Stimulated activated CD8-positive, alpha-beta memory T cell treated with anti-CD3 and anti-CD28 coated beads, Interleukin-15, amount 100 ng/mL, for 1 hour (primary cell): Measurements from ENCODE around the gene TNFRSF14.
A peak's percentile ranks its signal among the peaks of the same experiment; 100 is the strongest.
"Not testable (repeated sequence)": the region's sequence is repeated elsewhere in the genome, so short reads cannot be mapped to it uniquely, and the experiment has no call there.

Experiments used
- DNase-seq: peaks from one replicate; pipeline ENCODE4 v3.0.0-alpha.2; 2020; ENCODE audit warnings: low read depth

The TNFRSF14 gene

DNA sequence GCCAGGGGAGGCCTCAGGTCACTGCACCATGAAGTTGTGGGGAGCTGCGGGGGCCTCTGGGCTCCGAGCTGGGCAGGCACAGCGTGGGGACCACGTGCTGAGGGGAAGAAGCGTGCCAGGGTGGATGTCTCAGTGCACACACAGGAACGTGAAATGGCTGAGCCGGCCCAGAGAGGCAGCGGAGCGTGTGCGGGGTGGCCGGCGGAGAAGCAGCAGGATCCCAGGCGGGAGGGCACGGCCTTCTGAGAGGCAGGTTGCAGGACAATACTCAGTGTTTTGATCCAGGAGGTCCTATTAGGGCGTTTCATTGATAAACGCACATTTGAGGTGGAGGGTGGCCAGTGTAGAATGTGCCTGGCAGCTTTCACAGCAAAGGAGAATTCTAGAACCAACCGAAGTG is 12.9 kb downstream of the TNFRSF14 start:
- no peak for DNase-seq

GRCh38 chr1:2569703-2570102 is 13.5 kb downstream of the TNFRSF14 start:
- DNase-seq: not testable (repeated sequence)

- no peak for DNase-seq
These were observed 14.2 kb downstream of the TNFRSF14 start for GRCh38 chr1:2570332-2570731.

DNA sequence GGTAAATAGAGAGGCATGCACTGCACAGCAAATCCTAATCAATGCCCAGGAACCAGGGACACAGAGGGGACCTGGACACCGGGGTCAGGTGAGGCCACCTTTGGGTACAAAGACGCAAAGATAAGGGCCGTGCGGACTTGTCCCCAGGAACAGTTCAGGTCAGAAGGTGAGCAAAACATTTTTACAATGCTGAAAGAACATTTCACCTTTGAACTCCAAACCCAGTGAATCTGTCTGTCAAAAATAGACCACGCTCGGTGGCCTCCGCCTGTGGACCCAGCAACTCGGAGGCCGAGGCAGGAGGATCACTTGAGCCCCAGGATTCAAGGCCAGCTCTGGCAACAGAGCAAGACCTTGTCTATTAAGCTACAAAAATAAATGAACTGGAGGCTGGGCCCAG is 15.2 kb downstream of the TNFRSF14 start:
- no peak for DNase-seq

GRCh38 chr1:2573250-2573920 is 17.2 kb downstream of the TNFRSF14 start:
- DNase-seq: no peak

DNA sequence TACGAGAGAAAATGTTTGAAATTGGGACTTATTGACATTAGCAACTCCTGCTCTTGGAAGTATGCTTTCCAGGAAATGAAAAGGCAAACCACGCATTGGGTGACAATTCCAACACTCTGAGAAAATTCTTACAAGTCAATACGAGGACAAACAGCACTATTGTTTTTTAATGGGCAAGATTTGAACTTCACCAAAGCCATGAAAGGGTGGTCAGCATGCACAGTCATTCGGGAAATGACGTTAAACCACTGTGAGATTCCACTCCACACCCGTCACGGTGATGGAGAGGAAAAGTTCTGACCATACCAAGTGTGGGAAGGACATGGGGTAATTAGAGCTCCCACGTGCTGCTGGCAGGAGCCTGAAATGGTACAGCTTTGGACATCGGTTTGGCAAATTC is 18.2 kb downstream of the TNFRSF14 start:
- no peak for DNase-seq

- DNase-seq: no peak
These were observed 19.9 kb downstream of the TNFRSF14 start for GRCh38 chr1:2575801-2576663.

DNA sequence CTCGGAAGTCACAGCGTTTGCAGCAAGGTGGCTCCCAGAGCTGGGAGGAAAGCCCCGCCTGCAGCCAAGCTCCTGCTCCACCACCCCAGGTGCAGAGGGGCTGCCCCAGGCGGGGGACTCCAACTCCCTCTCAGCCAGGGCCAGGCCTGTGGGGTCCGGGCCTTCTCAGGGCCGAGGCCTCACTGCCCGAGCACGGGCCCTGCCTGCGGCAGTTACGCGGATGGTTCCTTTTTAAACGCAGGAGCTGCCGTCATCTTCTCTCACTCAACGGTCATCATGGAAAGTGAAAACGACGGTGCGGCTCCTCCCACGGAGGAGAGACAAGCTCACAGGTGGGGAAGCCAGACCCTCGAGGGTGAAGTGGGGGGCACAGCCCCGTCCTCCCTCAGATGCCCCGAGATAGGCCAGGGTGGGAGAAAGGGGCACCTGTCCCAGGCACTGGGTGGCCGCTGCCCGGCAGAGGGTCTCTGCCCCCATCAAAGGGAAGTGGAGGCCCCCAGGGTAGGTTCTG is 21.4 kb downstream of the TNFRSF14 start:
- DNase-seq: not testable (repeated sequence)

GRCh38 chr1:2578758-2579118 is 22.6 kb downstream of the TNFRSF14 start:
- DNase-seq: no peak

DNA sequence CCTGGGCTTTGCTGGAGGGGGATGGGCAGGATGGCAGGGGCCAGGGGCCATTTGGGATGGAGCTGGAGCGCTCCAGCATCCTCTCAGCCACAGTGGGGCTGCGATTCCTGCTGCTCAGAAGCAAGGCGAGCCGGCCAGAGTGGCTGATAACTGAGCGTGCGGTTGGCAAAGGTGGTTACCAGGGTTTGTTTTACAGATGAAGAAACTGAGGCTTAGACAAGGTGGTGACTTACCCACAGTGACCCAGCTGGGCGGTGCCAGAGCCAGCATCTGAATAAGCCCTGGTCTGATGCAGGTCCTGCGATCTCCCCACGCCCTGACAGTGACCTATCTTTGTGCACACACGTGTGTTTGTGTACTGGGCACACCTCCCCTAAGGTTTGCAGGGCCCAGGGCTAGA is 24.5 kb downstream of the TNFRSF14 start:
- DNase-seq: no peak

GRCh38 chr1:2582391-2582790 is 26.2 kb downstream of the TNFRSF14 start:
- no peak for DNase-seq

GRCh38 chr1:2583331-2583791 is 27.2 kb downstream of the TNFRSF14 start:
- DNase-seq: no peak

- no peak for DNase-seq
These were observed 27.7 kb downstream of the TNFRSF14 start for GRCh38 chr1:2583871-2584351.

GRCh38 chr1:2584686-2585317 is 28.6 kb downstream of the TNFRSF14 start:
- no peak for DNase-seq

DNA sequence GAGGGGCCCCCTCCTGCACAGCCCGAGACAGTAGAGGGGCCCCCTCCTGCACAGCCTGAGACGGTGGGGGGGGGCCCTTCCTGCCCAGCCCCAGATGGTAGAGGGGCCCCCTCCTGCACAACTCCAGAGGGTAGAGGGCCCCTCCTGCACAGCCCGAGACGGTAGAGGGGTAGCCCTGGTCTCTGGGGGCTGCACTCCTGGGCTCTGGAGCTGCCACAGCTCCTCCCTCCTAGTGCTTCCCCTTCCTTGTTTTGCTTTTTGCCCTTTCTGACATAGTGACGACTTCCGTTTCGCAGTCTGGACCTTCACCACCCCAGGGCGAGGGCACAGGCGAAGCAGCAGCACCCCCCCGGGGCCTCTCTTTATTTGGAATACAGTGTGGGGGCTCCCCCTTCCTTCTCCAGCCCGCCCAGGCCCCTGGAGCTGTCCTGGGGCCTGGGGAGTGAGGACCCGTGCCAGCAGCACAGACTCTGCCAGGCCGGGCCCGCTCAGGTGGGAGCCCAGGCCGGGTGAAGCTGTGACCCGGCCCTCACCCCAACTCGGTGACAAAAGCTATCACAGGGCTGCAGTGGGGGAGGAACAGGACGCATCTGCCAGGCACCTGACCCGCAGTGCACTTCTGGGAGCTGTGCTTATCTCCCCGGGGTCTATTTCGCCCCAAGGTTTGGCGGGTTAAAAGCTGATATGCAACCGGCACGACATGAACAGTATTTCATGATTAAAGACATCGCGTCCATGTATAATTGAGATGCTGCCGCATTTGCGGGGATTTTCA is 29.3 kb downstream of the TNFRSF14 start:
- DNase-seq: peak; percentile 35

DNA sequence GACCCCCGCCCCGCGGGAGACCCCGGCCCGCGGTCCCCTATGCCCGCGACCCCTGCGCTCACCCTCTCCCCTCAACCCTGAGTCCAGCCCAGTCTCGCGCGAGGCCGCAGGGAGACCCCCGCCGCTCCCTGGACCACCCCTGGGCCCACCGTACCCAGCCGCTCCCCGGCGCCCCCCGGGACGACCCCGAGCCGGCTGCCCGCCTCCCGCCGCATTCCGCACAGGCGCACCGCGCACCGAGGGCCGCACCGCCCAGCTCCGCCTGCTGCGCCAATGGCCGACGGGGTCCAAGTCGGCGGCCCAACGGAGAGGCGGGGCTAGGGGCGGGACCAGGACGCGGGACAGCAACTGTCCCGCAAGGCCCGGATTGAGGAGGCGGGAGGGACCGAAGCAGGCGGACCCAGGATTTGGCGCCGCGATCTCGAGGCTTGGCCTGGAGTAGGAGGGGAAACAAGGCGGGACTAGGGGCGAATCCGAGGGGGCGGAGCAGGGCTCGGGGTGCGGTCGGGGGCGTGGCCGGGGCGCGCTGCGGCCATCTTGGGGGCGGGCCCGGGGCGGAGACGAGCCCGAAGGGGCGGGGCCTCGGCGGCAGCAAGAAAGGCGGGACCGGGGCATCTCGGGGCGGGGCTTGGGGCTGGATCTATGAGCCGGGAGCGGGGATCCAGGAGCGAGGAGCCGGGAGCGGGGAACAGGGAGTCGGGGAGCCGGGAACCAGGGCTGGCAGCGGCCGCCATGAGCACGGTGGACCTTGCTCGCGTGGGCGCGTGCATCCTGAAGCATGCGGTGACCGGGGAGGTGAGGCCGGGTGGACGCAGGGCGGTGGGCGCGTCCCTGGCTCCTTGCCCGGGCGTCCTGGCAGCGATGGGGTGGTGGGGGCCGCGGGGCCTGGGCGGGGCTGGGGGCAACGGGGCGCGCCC is 30.2 kb downstream of the TNFRSF14 start, which contains the start of gene PRXL2B:
TSS of gene PRXL2B (plus strand) at position 624 of the 917 bp plus-strand sequence. CDS start at position 733, 109 bp downstream.
- peak; percentile 96 for DNase-seq

DNA sequence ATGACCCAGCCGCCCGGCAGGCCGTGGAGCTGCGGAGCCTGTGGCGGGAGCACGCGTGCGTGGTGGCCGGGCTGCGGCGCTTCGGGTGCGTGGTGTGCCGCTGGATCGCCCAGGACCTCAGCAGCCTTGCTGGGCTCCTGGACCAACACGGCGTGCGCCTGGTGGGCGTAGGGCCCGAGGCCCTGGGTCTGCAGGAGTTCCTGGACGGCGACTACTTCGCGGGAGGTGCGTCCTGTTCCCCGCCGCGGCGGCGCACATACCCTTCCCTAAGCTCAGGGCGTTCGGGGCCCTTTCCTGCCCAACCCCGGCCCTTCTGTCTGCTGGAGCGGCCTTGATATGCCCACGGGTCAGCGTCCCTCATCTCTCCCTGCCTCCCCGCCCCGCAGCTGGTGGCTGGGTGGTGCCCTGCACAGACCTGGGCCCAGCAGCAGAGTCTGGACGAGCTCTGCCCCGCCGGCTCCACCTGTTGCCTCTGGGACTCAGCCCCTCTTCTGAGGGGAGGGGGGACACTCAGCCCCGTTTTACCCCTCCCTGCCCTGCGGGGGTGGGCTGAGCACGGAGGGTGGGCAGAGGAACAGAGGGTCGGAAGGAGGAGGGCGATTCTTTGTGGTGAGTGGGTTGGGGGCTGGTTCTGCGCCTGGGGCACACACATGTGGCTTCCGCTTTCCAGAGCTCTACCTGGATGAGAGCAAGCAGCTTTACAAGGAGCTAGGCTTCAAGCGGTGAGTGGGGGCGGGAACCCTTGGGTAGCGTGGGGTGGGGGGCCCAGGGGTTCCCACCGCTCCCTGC is 31.1 kb downstream of the TNFRSF14 start:
- no peak for DNase-seq

DNA sequence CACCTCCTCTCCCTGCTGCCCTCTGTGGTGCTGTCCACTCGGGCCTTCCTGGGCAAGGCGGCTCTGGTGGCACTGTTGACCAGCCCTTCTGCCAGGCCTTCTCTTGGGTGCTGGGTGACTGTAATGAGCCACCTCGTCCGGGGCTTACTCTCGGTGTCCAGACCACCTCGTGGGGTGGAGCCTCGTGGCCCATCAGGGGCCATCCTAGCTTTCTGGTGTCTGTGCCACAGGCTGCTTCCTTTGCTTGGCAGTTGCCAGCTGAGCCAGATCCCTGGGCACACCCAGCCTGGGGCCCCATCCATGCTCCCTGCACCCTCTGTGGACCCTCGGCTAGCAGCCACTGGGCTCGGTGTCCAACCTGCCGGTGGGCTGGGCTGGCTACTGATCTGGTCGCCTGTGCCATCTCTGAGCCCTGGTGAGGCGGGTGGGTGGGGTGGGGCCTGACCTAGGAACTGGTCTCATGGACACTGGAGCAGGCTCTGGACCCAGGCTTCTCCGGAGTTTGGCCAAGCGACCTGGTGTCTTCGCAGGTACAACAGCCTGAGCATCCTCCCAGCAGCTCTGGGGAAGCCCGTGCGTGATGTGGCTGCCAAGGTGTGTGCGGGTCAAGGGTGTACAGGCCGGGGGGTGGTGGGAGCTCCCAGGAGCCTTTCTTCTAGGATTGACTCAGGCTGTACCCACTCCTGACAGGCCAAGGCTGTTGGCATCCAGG is 31.8 kb downstream of the TNFRSF14 start:
- no peak for DNase-seq
